Measurements from ENCODE around the gene RNF146.

GRCh38 chr6:127298475-127298874, 31.8 kb downstream of the RNF146 start:
- TF ChIP-seq TEAD2 (CRISPR knock-in tag; IDR thresholded peaks at IDR 0.05) (no peak), SMAD1 (CRISPR knock-in tag; IDR thresholded peaks at IDR 0.05; ENCODE audit: borderline replicate concordance, low read depth) (no peak), ZNF24 (IDR thresholded peaks at IDR 0.05) (no peak), HDAC2 (CRISPR knock-in tag; IDR thresholded peaks at IDR 0.05) (no peak), BRF2 (CRISPR knock-in tag; IDR thresholded peaks at IDR 0.05) (no peak)
